ENCODE data around the gene EIF3J.
"Not testable (repeated sequence)": the region's sequence is repeated elsewhere in the genome, so short reads cannot be mapped to it uniquely, and the experiment has no call there.

- not testable (repeated sequence) for TF ChIP-seq CHD4 (IDR thresholded peaks at IDR 0.05); ZNF687 (IDR thresholded peaks at IDR 0.05); TCF12 (IDR thresholded peaks at IDR 0.05; ENCODE audit: low read depth, low read length); EZH2 (IDR thresholded peaks at IDR 0.05; ENCODE audit: borderline replicate concordance, control insufficient read depth, low read depth, low read length); NR2F1 (conservative IDR thresholded peaks at IDR 0.05); E2F8 (IDR thresholded peaks at IDR 0.05; ENCODE audit: low read depth, partially characterized antibody); CTCF (IDR thresholded peaks at IDR 0.05 in 2 of 3, conservative IDR thresholded peaks at IDR 0.05 in 1 of 3; ENCODE audit: control insufficient read depth in 2 of 3, extremely low read depth in 1 of 3, insufficient read depth in 1 of 3, low read depth in 3 of 3, low read length in 3 of 3); PRDM15 (CRISPR knock-in tag; IDR thresholded peaks at IDR 0.05); CBX3 (IDR thresholded peaks at IDR 0.05; ENCODE audit: borderline replicate concordance, low read depth); FOXK2 (IDR thresholded peaks at IDR 0.05); TARDBP (IDR thresholded peaks at IDR 0.05; ENCODE audit: borderline replicate concordance); NRF1 (conservative IDR thresholded peaks at IDR 0.05; ENCODE audit: low read depth, low read length); SUPT20H (IDR thresholded peaks at IDR 0.05; ENCODE audit: borderline replicate concordance, control insufficient read depth, low read depth, low read length); RAD21 (IDR thresholded peaks at IDR 0.05; ENCODE audit: insufficient read depth, low read depth, low read length)
Observed at GRCh38 chr15:44549152-44549551, 12.2 kb downstream of the EIF3J start.

All from GM12878 (cell line).